Endothelial cell (in vitro differentiated cells): Measurements from ENCODE around the gene RPS19BP1. TPM values are rescaled to one million over a fixed set of nuclear protein-coding genes. Genes with fewer than 3 reads are reported as not detected.

Experiments used
- DNase-seq: peaks from one replicate; pipeline ENCODE4 v3.0.0; 2021; ENCODE audit warnings: low spot score
- H3K27ac Mint-ChIP-seq: one replicate; pipeline ENCODE4 v1.8.0; 2021; ENCODE audit warnings: mixed read lengths, inconsistent platforms; ENCODE audit not compliant: unreplicated experiment
- H3K27me3 Mint-ChIP-seq: one replicate; pipeline ENCODE4 v1.8.0; 2021; ENCODE audit warnings: mild to moderate bottlenecking, moderate library complexity, mixed read lengths, inconsistent platforms; ENCODE audit not compliant: unreplicated experiment
- H3K36me3 Mint-ChIP-seq: one replicate; pipeline ENCODE4 v1.8.0; 2021; ENCODE audit warnings: mild to moderate bottlenecking, low read depth, mixed read lengths, inconsistent platforms; ENCODE audit not compliant: unreplicated experiment
- H3K4me1 Mint-ChIP-seq: one replicate; pipeline ENCODE4 v1.8.0; 2021; ENCODE audit warnings: mild to moderate bottlenecking, mixed read lengths, inconsistent platforms; ENCODE audit not compliant: unreplicated experiment
- H3K4me3 Mint-ChIP-seq: one replicate; pipeline ENCODE4 v1.8.0; 2021; ENCODE audit warnings: mild to moderate bottlenecking, mixed read lengths, inconsistent platforms; ENCODE audit not compliant: unreplicated experiment
- H3K9me3 Mint-ChIP-seq: one replicate; pipeline ENCODE4 v1.8.0; 2021; ENCODE audit warnings: mixed read lengths, inconsistent platforms; ENCODE audit not compliant: unreplicated experiment
- total RNA-seq: library from RNA; stranded (reverse); fragmentation: NEBNext Ultra II Directional; extraction: Animal tissue kit (Norgen Biotek cat#: 25700); gene quantifications from one replicate; pipeline ENCODE4 v1.2.1, GENCODE V29; 2021; ENCODE audit not compliant: unreplicated experiment
- TF ChIP-seq, protein P1 (sequence below): fragments of 200-600 bp; sonication (generic); IDR thresholded peaks from one replicate; pipeline ENCODE4 v1.5.0; 2021; ENCODE audit warnings: antibody characterized with exemption; ENCODE audit not compliant: unreplicated experiment

RPS19BP1 gene
- total RNA-seq, 1 donor from 2014 or later, result 57.7 TPM

DNA sequence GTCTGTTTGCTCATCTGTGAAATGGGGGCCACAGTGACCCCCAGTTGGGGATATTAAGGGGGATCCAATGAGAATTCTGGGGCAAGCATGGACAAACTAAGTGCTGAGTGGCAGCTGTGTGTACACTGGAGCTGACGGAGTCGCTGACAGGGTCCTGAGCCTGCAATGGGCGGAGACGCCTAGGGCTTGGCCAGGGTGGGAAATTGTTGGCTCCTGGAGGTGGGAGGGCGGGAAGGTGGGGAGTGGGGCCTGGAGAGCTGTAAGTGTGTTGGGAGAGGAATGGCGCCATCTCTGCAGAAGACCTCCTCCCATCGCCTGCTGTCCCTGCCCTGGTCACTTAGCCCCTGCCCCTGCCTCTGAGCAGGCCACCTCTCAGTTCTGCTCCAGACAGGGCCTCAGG is 45.4 kb upstream of the RPS19BP1 start:
- H3K27ac Mint-ChIP-seq, result no peak overlapping the region
- peaks cover 9% of the 10 kb centered on the region for H3K27me3 Mint-ChIP-seq
- no peaks in the 10 kb centered on the region for H3K4me1 Mint-ChIP-seq
- no peak overlapping the region for H3K4me3 Mint-ChIP-seq
- no peak for DNase-seq
- TF ChIP-seq, protein P1, sequence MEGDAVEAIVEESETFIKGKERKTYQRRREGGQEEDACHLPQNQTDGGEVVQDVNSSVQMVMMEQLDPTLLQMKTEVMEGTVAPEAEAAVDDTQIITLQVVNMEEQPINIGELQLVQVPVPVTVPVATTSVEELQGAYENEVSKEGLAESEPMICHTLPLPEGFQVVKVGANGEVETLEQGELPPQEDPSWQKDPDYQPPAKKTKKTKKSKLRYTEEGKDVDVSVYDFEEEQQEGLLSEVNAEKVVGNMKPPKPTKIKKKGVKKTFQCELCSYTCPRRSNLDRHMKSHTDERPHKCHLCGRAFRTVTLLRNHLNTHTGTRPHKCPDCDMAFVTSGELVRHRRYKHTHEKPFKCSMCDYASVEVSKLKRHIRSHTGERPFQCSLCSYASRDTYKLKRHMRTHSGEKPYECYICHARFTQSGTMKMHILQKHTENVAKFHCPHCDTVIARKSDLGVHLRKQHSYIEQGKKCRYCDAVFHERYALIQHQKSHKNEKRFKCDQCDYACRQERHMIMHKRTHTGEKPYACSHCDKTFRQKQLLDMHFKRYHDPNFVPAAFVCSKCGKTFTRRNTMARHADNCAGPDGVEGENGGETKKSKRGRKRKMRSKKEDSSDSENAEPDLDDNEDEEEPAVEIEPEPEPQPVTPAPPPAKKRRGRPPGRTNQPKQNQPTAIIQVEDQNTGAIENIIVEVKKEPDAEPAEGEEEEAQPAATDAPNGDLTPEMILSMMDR, result no peak
- H3K9me3 Mint-ChIP-seq, result no peaks in the 10 kb centered on the region
- H3K36me3 Mint-ChIP-seq, result peaks cover 3% of the 10 kb centered on the region

GRCh38 chr22:39577366-39577765 is 44.8 kb upstream of the RPS19BP1 start:
- DNase-seq, result no peak
- H3K4me3 Mint-ChIP-seq, result no peak overlapping the region
- H3K27me3 Mint-ChIP-seq, result peaks cover 9% of the 10 kb centered on the region
- TF ChIP-seq, protein P1, result no peak
- no peaks in the 10 kb centered on the region for H3K9me3 Mint-ChIP-seq
- no peaks in the 10 kb centered on the region for H3K36me3 Mint-ChIP-seq
- no peak overlapping the region for H3K27ac Mint-ChIP-seq
- no peaks in the 10 kb centered on the region for H3K4me1 Mint-ChIP-seq

- DNase-seq, result no peak
- Mint-ChIP-seq H3K9me3 (no peaks in the 10 kb centered on the region), H3K4me1 (no peaks in the 10 kb centered on the region), H3K27ac (no peak overlapping the region), H3K27me3 (peaks cover 9% of the 10 kb centered on the region), H3K4me3 (no peak overlapping the region), H3K36me3 (no peaks in the 10 kb centered on the region)
- TF ChIP-seq, protein P1, result no peak
Measured at GRCh38 chr22:39576027-39576426, 43.5 kb upstream of the RPS19BP1 start.

GRCh38 chr22:39575552-39575825 is 42.9 kb upstream of the RPS19BP1 start:
- Mint-ChIP-seq H3K27ac (no peak overlapping the region), H3K4me1 (no peaks in the 10 kb centered on the region), H3K36me3 (no peaks in the 10 kb centered on the region), H3K9me3 (no peaks in the 10 kb centered on the region), H3K27me3 (peaks cover 9% of the 10 kb centered on the region), H3K4me3 (no peak overlapping the region)
- DNase-seq, result no peak
- TF ChIP-seq, protein P1, result no peak

- no peak for DNase-seq
- TF ChIP-seq, protein P1, result no peak
- no peaks in the 10 kb centered on the region for H3K36me3 Mint-ChIP-seq
- H3K4me3 Mint-ChIP-seq, result no peak overlapping the region
- H3K9me3 Mint-ChIP-seq, result no peaks in the 10 kb centered on the region
- peaks cover 9% of the 10 kb centered on the region for H3K27me3 Mint-ChIP-seq
- H3K4me1 Mint-ChIP-seq, result no peaks in the 10 kb centered on the region
- H3K27ac Mint-ChIP-seq, result no peak overlapping the region
Measured at GRCh38 chr22:39574779-39575551, 42.4 kb upstream of the RPS19BP1 start.
